Peyer's patch (tissue), 4 donors: Measurements from ENCODE around the gene SLC34A3.

Experiments
- POLR2A ChIP-seq, 2 donors: fragments of 450-650 bp; IDR thresholded peaks; one replicate each; pipeline ENCODE4 v1.5.1; 2017; ENCODE audit warnings: antibody characterized with exemption in 2 of 2, mild to moderate bottlenecking in 2 of 2, moderate library complexity in 2 of 2
- TF ChIP-seq, protein P1 (sequence below), 6 experiments: fragments of 450-650 bp in 4 of 6; fragments of 200-600 bp in 2 of 6; sonication (generic) in 1 of 6; IDR thresholded peaks; one replicate each; pipeline ENCODE4 v1.5.1; 2017 to 2019; ENCODE audit warnings: antibody characterized with exemption in 6 of 6, mild to moderate bottlenecking in 3 of 6, moderate library complexity in 1 of 6

DNA sequence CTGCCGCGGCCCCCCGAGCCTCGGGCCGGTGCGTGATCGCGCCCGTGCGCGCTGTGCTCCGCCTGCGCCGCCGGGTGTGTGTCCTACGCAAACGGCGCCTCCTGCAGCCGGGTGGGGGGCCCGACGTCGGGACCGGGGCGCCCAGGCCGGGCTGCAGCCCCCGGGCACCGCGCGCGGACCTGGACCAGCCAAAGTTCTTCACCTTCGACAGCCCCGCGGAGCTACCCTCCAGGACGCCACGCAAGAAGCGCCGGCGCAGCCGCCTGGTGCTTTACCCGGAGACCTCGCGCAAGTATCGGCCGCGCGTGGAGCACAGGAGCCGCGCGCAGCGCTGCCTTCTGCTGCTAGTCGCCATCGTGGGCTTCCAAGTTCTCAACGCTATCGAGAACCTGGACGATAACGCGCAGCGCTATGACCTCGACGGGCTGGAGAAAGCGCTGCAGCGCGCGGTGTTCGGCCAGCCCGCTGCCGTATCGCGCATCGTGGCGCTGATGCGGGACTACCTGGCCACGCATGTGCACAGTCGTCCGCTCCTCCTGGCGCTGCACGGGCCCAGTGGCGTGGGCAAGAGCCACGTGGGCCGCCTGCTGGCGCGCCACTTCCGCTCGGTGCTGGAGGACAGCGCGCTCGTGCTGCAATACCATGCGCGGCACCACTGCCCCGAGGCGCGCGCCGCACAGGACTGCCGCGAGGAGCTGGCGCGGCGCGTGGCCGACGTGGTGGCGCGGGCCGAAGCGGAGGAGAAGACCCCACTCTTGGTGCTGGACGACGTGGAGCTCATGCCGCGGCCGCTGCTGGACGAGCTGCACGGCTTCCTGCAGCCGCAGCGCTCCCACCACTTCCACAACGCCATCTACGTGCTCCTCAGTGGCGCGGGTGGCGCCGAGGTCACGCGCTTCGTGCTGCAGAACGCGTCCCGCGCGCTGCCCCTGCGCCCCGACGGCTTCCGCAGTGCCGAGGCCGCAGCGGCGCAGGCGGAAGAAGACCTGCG is 48.3 kb downstream of the SLC34A3 start:
- TF ChIP-seq, protein P1, sequence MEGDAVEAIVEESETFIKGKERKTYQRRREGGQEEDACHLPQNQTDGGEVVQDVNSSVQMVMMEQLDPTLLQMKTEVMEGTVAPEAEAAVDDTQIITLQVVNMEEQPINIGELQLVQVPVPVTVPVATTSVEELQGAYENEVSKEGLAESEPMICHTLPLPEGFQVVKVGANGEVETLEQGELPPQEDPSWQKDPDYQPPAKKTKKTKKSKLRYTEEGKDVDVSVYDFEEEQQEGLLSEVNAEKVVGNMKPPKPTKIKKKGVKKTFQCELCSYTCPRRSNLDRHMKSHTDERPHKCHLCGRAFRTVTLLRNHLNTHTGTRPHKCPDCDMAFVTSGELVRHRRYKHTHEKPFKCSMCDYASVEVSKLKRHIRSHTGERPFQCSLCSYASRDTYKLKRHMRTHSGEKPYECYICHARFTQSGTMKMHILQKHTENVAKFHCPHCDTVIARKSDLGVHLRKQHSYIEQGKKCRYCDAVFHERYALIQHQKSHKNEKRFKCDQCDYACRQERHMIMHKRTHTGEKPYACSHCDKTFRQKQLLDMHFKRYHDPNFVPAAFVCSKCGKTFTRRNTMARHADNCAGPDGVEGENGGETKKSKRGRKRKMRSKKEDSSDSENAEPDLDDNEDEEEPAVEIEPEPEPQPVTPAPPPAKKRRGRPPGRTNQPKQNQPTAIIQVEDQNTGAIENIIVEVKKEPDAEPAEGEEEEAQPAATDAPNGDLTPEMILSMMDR (IDR thresholded peaks at IDR 0.05): no peak
- no peak for TF ChIP-seq POLR2A (IDR thresholded peaks at IDR 0.05)
